ENCODE results near the gene TANK.

- TF ChIP-seq, protein P1, sequence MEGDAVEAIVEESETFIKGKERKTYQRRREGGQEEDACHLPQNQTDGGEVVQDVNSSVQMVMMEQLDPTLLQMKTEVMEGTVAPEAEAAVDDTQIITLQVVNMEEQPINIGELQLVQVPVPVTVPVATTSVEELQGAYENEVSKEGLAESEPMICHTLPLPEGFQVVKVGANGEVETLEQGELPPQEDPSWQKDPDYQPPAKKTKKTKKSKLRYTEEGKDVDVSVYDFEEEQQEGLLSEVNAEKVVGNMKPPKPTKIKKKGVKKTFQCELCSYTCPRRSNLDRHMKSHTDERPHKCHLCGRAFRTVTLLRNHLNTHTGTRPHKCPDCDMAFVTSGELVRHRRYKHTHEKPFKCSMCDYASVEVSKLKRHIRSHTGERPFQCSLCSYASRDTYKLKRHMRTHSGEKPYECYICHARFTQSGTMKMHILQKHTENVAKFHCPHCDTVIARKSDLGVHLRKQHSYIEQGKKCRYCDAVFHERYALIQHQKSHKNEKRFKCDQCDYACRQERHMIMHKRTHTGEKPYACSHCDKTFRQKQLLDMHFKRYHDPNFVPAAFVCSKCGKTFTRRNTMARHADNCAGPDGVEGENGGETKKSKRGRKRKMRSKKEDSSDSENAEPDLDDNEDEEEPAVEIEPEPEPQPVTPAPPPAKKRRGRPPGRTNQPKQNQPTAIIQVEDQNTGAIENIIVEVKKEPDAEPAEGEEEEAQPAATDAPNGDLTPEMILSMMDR (conservative IDR thresholded peaks at IDR 0.05), result no peak
- no peak for TF ChIP-seq ZFX (IDR thresholded peaks at IDR 0.05)
Measured at GRCh38 chr2:161113693-161114575, 46.3 kb upstream of the TANK start.

Measured in C4-2B (cell line).